Articular chondrocyte of knee joint (primary cell): Measurements from ENCODE around the gene QRFPR. TPM values are rescaled to one million over a fixed set of nuclear protein-coding genes. Genes with fewer than 3 reads are reported as not detected.

Experiments used
- small RNA-seq: library from RNA; depleted of rRNA; stranded (forward); fragments of <200 nt; gene quantifications from one replicate; pipeline ENCODE3, GENCODE V24; 2012
- total RNA-seq: library from RNA; depleted of rRNA; stranded (reverse); fragments of >200 nt; gene quantifications from 2 replicates; pipeline ENCODE4 v1.2.3, GENCODE V29; 2012

The QRFPR gene
- total RNA-seq = not detected in 2 replicates

DNA sequence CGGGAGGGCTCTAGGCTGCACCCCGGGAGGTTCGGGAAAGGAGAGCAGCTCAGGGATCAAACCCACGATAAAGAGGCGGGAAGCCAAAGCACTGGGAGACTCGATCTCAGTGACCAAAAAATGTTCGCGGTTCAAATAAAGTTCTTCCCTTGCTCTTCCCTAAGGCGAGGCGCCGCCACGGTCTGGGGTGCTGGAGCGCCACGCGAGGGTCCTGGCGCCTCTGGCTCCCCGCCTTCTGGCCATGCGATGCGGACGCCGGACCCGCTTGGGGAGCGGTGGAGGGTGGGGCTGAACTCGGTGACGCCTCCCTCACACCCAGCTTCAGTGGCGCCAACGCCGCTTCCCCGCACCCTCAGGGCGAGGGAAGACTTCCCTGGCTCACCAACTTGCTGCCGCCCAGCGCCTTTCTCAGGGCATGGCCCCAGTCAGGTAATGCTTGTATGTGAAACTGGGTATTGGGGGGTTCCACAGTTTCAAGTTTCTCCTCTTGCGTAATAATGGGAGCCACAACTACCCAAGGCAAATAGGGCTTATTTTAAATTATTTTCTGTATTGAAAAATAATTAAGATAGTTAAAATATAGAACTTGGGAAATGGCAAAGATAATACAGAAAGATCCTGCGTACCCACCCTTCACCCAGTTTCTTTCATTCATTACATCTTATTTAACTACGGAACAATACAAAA lies at the start of gene QRFPR:
TSS of gene QRFPR (minus strand) at position 243 of the 687 bp plus-strand sequence. CDS start 371 bp downstream, outside the sequence.

Small RNAs within 50 kb of the gene (small RNA-seq; reads per million reads assigned to genes)
- not detected for gene RF00019

Other genes with a start within 250 kb of the QRFPR start
- 0.13 and 1.8 TPM in 2 replicates for gene TNIP3, start 216.7 kb downstream of the QRFPR start, total RNA-seq